Fibroblast of villous mesenchyme (primary cell): ENCODE data around the gene IL18BP. TPM values are rescaled to one million over a fixed set of nuclear protein-coding genes. Genes with fewer than 3 reads are reported as not detected.

Experiments
- DNase-seq: peaks from one replicate; pipeline ENCODE4 v3.0.0-alpha.2; 2010; ENCODE audit warnings: low read depth
- H3K4me3 ChIP-seq: 2 replicates; pipeline ENCODE4 v1.5.1; 2011; ENCODE audit warnings: low read depth, mild to moderate bottlenecking, low read length
- small RNA-seq: library from RNA; depleted of rRNA; stranded (forward); fragments of <200 nt; gene quantifications from one replicate; pipeline ENCODE3, GENCODE V24; 2012
- total RNA-seq: library from RNA; depleted of rRNA; stranded (reverse); fragments of >200 nt; gene quantifications from 2 replicates; pipeline ENCODE4 v1.2.3, GENCODE V29; 2012
- TF ChIP-seq, protein P1 (sequence below): IDR thresholded peaks from 2 replicates; pipeline ENCODE4 v1.5.1; 2012; ENCODE audit warnings: low read depth, mild to moderate bottlenecking, low read length; ENCODE audit not compliant: insufficient read depth

IL18BP gene
- total RNA-seq, 1 donor = 2.6 TPM

DNA sequence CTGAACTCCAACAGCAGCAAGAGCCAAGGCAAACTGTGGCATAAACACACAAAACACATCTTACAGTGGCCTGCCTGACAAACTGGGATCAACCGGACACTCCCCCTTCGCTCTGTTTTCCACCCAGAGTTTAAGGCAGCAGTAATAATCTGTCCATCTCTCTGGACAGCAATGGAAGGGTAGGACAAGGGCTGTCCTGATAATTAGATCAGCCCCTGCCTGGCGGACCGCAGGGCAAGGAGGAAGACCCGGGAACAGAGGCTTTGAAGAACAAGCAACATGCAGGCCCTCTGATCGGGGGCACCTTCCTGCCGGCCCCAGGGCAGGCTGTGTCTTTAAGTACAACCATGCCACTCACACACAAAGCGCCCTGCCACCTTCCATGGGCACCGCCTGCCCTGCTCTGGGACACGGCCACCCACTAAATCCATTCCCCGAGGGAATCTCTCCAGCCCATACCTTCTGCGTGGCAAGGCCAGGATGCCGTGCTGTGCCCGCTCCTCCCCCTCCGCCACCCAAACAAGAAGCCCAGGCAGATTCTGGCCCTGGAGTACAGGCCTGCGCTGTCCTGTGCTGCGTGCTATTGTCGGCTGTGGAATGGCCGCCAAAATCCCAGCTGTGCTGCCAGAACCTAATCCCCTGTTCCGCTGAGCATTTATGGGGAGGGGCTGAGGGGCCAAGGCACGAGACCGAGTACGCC lies 42.8 kb downstream of the IL18BP start:
- TF ChIP-seq, protein P1, sequence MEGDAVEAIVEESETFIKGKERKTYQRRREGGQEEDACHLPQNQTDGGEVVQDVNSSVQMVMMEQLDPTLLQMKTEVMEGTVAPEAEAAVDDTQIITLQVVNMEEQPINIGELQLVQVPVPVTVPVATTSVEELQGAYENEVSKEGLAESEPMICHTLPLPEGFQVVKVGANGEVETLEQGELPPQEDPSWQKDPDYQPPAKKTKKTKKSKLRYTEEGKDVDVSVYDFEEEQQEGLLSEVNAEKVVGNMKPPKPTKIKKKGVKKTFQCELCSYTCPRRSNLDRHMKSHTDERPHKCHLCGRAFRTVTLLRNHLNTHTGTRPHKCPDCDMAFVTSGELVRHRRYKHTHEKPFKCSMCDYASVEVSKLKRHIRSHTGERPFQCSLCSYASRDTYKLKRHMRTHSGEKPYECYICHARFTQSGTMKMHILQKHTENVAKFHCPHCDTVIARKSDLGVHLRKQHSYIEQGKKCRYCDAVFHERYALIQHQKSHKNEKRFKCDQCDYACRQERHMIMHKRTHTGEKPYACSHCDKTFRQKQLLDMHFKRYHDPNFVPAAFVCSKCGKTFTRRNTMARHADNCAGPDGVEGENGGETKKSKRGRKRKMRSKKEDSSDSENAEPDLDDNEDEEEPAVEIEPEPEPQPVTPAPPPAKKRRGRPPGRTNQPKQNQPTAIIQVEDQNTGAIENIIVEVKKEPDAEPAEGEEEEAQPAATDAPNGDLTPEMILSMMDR = no peak
- peak overlapping the region; percentile 69 for H3K4me3 ChIP-seq
- DNase-seq = peak; percentile 88

DNA sequence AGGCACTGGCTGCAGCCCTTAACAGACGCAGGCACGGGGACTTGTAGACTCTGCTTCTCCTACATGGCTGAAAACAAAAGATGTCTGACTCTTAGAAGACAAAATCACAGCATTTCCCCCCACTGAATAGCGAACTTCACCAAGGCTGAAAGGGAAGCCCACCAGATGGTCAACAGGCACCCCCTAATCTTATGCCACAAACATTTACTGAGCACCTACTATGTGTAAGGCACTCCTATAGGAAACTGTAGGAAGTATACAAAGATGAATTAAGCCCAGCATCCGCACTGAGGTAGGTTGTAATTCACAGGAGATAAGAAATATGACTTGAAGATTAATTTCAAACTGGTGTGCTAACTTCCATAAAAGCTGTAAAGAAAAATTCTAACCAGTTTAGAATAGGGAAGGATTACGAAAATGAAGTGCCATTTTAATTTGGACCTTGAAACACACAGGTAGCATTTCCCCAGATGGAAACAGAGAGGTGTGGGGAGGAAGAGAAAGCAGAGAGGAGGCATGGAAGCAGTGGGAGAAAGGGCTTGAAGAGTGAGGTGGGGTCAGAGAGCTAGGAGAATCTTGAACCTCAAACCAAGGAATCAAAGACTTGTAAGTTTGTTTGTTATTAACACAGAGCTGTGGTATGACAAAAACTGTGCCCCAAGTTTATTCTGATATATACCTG lies 43.5 kb downstream of the IL18BP start:
- TF ChIP-seq, protein P1 = no peak
- peak overlapping the region; percentile 69 for H3K4me3 ChIP-seq
- DNase-seq = no peak

DNA sequence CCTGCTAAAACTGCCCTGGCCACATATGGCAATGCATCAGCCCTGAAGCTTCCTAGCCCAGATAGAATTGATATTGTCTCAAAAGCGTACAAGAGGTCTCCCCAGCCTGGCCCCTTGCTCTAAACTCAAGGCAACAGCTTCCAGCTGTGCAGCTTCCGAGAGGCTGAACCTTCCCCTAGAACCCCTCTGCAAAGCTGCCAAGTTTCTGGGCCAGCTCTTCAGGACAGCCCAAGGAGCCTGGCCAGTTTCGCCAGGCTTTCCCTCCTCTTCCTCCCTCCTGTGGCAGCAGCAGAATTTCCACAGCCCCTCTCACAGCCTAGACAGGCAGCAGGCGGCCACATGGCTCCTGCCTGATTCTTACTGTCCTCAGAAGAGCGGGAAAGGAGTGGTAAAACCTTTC lies 47.1 kb downstream of the IL18BP start:
- TF ChIP-seq, protein P1 = no peak
- peak; percentile 40 for DNase-seq
- H3K4me3 ChIP-seq = no peak overlapping the region

DNA sequence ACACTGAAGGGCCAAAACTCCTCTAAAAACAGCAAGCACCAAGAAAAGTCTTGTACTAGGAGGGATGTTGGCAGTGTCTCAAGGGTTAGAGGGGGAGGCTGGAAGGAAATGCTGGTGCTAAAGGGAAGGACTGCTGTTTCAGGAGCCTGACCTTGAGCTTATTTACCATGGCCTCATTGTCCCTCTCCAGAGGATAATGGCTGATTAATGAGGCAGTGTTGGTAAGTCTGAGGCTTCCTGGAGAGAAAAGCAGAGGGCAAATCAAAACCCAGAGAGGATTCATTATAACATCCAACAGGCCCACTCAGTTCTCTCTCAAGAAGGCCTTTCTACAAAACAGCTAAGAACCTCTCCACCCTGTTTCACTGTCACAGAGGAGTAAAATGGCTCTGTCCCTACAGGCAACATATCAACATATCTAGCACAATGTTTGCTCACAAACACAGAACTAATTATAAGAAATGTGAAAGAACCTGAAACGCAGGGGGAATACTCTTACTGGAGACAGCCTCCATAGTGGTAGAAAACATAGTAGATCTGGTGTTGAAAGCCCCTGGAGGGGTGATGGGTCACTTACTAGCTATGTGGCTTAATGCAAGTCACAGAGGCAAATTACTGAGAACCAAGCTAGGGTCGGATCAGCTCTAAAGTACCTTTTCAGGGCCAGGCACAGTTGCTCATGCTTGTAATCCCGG lies 50.2 kb downstream of the IL18BP start:
- DNase-seq = no peak
- H3K4me3 ChIP-seq = no peak overlapping the region
- TF ChIP-seq, protein P1 = no peak

Small RNA genes lying within 50 kb of the gene (small RNA-seq; reads per million reads assigned to genes)
- gene RNU6-72P = not detected

Other genes starting within 250 kb of the IL18BP start
- not detected in 2 replicates for gene DEFB108B, start 165.7 kb upstream of the IL18BP start, total RNA-seq
- gene DEFB131B, start 120.5 kb upstream of the IL18BP start, total RNA-seq = not detected in 2 replicates
- 9.1 and 9.7 TPM in 2 replicates for gene XNDC1N, start 70.3 kb upstream of the IL18BP start, total RNA-seq
- 24.5 and 27.2 TPM in 2 replicates for gene RNF121, start 69.9 kb upstream of the IL18BP start, total RNA-seq
- 158 and 169 TPM in 2 replicates for gene NUMA1, start 81.6 kb downstream of the IL18BP start, total RNA-seq
- gene LRRC51, start 81.9 kb downstream of the IL18BP start, total RNA-seq = 4.3 and 5.5 TPM in 2 replicates
- 155 and 174 TPM in 2 replicates for gene LAMTOR1, start 104.4 kb downstream of the IL18BP start, total RNA-seq
- gene TOMT, start 107.0 kb downstream of the IL18BP start, total RNA-seq = not detected in 2 replicates
- 32.8 and 48.3 TPM in 2 replicates for gene ANAPC15, start 113.8 kb downstream of the IL18BP start, total RNA-seq
- gene FOLR3, start 136.8 kb downstream of the IL18BP start, total RNA-seq = 0.64 and 2.6 TPM in 2 replicates
- not detected in 2 replicates for gene FOLR1, start 193.2 kb downstream of the IL18BP start, total RNA-seq
- not detected in 2 replicates for gene FOLR2, start 217.9 kb downstream of the IL18BP start, total RNA-seq
- 123 and 163 TPM in 2 replicates for gene INPPL1, start 225.9 kb downstream of the IL18BP start, total RNA-seq
- not detected in 2 replicates for gene PHOX2A, start 245.3 kb downstream of the IL18BP start, total RNA-seq